ENCODE measurements around the gene NOS2.

NOS2 gene

GRCh38 chr17:27817731-27818130, 17.4 kb upstream of the NOS2 start:
- Histone ChIP-seq H3K4me3 (ENCODE audit: low read depth in 1 of 2, low read length in 2 of 2) (no peak overlapping the region), H3K4me1 (ENCODE audit: insufficient read depth, low read length) (no peaks in the 10 kb centered on the region), H3K9me3 (ENCODE audit: low read length) (no peaks in the 10 kb centered on the region), H3K27me3 (ENCODE audit: control insufficient read depth in 1 of 2, insufficient read depth in 2 of 2, low read length in 2 of 2) (no peaks in the 10 kb centered on the region), H3K36me3 (ENCODE audit: insufficient read depth, low read length) (no peaks in the 10 kb centered on the region), H3K9ac (ENCODE audit: low read length) (no peak overlapping the region), H3K27ac (ENCODE audit: low read depth, low read length) (no peak overlapping the region)

- Histone ChIP-seq H3K9ac (ENCODE audit: low read length) (no peak overlapping the region), H3K27me3 (ENCODE audit: control insufficient read depth in 1 of 2, insufficient read depth in 2 of 2, low read length in 2 of 2) (no peaks in the 10 kb centered on the region), H3K27ac (ENCODE audit: low read depth, low read length) (no peak overlapping the region), H3K9me3 (ENCODE audit: low read length) (no peaks in the 10 kb centered on the region), H3K4me1 (ENCODE audit: insufficient read depth, low read length) (no peaks in the 10 kb centered on the region), H3K36me3 (ENCODE audit: insufficient read depth, low read length) (no peaks in the 10 kb centered on the region), H3K4me3 (ENCODE audit: low read depth in 1 of 2, low read length in 2 of 2) (no peak overlapping the region)
Measured at GRCh38 chr17:27816946-27817345, 16.6 kb upstream of the NOS2 start.

- no peaks in the 10 kb centered on the region for H3K4me1 ChIP-seq (ENCODE audit: insufficient read depth, low read length)
- H3K36me3 ChIP-seq (ENCODE audit: insufficient read depth, low read length): no peaks in the 10 kb centered on the region
- H3K9ac ChIP-seq (ENCODE audit: low read length): no peak overlapping the region
- no peaks in the 10 kb centered on the region for H3K9me3 ChIP-seq (ENCODE audit: low read length)
- no peak overlapping the region for H3K27ac ChIP-seq (ENCODE audit: low read depth, low read length)
- no peaks in the 10 kb centered on the region for H3K27me3 ChIP-seq (ENCODE audit: control insufficient read depth in 1 of 2, insufficient read depth in 2 of 2, low read length in 2 of 2)
- H3K4me3 ChIP-seq (ENCODE audit: low read depth in 1 of 2, low read length in 2 of 2): no peak overlapping the region
Measured at GRCh38 chr17:27811961-27812360, 11.6 kb upstream of the NOS2 start.

GRCh38 chr17:27810902-27811557, 10.7 kb upstream of the NOS2 start:
- Histone ChIP-seq H3K36me3 (ENCODE audit: insufficient read depth, low read length) (no peaks in the 10 kb centered on the region), H3K9me3 (ENCODE audit: low read length) (no peaks in the 10 kb centered on the region), H3K9ac (ENCODE audit: low read length) (no peak overlapping the region), H3K27ac (ENCODE audit: low read depth, low read length) (no peak overlapping the region), H3K4me1 (ENCODE audit: insufficient read depth, low read length) (no peaks in the 10 kb centered on the region), H3K4me3 (ENCODE audit: low read depth in 1 of 2, low read length in 2 of 2) (no peak overlapping the region), H3K27me3 (ENCODE audit: control insufficient read depth in 1 of 2, insufficient read depth in 2 of 2, low read length in 2 of 2) (no peaks in the 10 kb centered on the region)

- no peak overlapping the region for H3K9ac ChIP-seq (ENCODE audit: low read length)
- no peaks in the 10 kb centered on the region for H3K4me1 ChIP-seq (ENCODE audit: insufficient read depth, low read length)
- no peak overlapping the region for H3K27ac ChIP-seq (ENCODE audit: low read depth, low read length)
- H3K27me3 ChIP-seq (ENCODE audit: control insufficient read depth in 1 of 2, insufficient read depth in 2 of 2, low read length in 2 of 2): no peaks in the 10 kb centered on the region
- no peaks in the 10 kb centered on the region for H3K9me3 ChIP-seq (ENCODE audit: low read length)
- H3K36me3 ChIP-seq (ENCODE audit: insufficient read depth, low read length): no peaks in the 10 kb centered on the region
- no peak overlapping the region for H3K4me3 ChIP-seq (ENCODE audit: low read depth in 1 of 2, low read length in 2 of 2)
Measured at GRCh38 chr17:27810211-27810901, 10.0 kb upstream of the NOS2 start.

GRCh38 chr17:27809555-27809954, 9.2 kb upstream of the NOS2 start:
- no peak overlapping the region for H3K4me3 ChIP-seq (ENCODE audit: low read depth in 1 of 2, low read length in 2 of 2)
- H3K4me1 ChIP-seq (ENCODE audit: insufficient read depth, low read length): no peaks in the 10 kb centered on the region
- H3K9me3 ChIP-seq (ENCODE audit: low read length): no peaks in the 10 kb centered on the region
- H3K36me3 ChIP-seq (ENCODE audit: insufficient read depth, low read length): no peaks in the 10 kb centered on the region
- H3K9ac ChIP-seq (ENCODE audit: low read length): no peak overlapping the region
- no peaks in the 10 kb centered on the region for H3K27me3 ChIP-seq (ENCODE audit: control insufficient read depth in 1 of 2, insufficient read depth in 2 of 2, low read length in 2 of 2)
- no peak overlapping the region for H3K27ac ChIP-seq (ENCODE audit: low read depth, low read length)

GRCh38 chr17:27808628-27809027, 8.3 kb upstream of the NOS2 start:
- Histone ChIP-seq H3K4me1 (ENCODE audit: insufficient read depth, low read length) (no peaks in the 10 kb centered on the region), H3K9me3 (ENCODE audit: low read length) (no peaks in the 10 kb centered on the region), H3K27ac (ENCODE audit: low read depth, low read length) (no peak overlapping the region), H3K4me3 (ENCODE audit: low read depth in 1 of 2, low read length in 2 of 2) (no peak overlapping the region), H3K9ac (ENCODE audit: low read length) (no peak overlapping the region), H3K27me3 (ENCODE audit: control insufficient read depth in 1 of 2, insufficient read depth in 2 of 2, low read length in 2 of 2) (no peaks in the 10 kb centered on the region), H3K36me3 (ENCODE audit: insufficient read depth, low read length) (no peaks in the 10 kb centered on the region)

GRCh38 chr17:27807567-27808470, 7.5 kb upstream of the NOS2 start:
- Histone ChIP-seq H3K36me3 (ENCODE audit: insufficient read depth, low read length) (no peaks in the 10 kb centered on the region), H3K27ac (ENCODE audit: low read depth, low read length) (no peak overlapping the region), H3K4me3 (ENCODE audit: low read depth in 1 of 2, low read length in 2 of 2) (no peak overlapping the region), H3K9ac (ENCODE audit: low read length) (no peak overlapping the region), H3K4me1 (ENCODE audit: insufficient read depth, low read length) (no peaks in the 10 kb centered on the region), H3K27me3 (ENCODE audit: control insufficient read depth in 1 of 2, insufficient read depth in 2 of 2, low read length in 2 of 2) (no peaks in the 10 kb centered on the region), H3K9me3 (ENCODE audit: low read length) (no peaks in the 10 kb centered on the region)

GRCh38 chr17:27805520-27806146, 5.3 kb upstream of the NOS2 start:
- no peak overlapping the region for H3K27ac ChIP-seq (ENCODE audit: low read depth, low read length)
- no peak overlapping the region for H3K9ac ChIP-seq (ENCODE audit: low read length)
- H3K9me3 ChIP-seq (ENCODE audit: low read length): no peaks in the 10 kb centered on the region
- H3K4me3 ChIP-seq (ENCODE audit: low read depth in 1 of 2, low read length in 2 of 2): peak overlapping the region; percentile 55 to 65
- H3K36me3 ChIP-seq (ENCODE audit: insufficient read depth, low read length): no peaks in the 10 kb centered on the region
- no peaks in the 10 kb centered on the region for H3K4me1 ChIP-seq (ENCODE audit: insufficient read depth, low read length)
- H3K27me3 ChIP-seq (ENCODE audit: control insufficient read depth in 1 of 2, insufficient read depth in 2 of 2, low read length in 2 of 2): no peaks in the 10 kb centered on the region

- H3K9ac ChIP-seq (ENCODE audit: low read length): no peak overlapping the region
- H3K27ac ChIP-seq (ENCODE audit: low read depth, low read length): no peak overlapping the region
- H3K4me1 ChIP-seq (ENCODE audit: insufficient read depth, low read length): no peaks in the 10 kb centered on the region
- H3K27me3 ChIP-seq (ENCODE audit: control insufficient read depth in 1 of 2, insufficient read depth in 2 of 2, low read length in 2 of 2): no peaks in the 10 kb centered on the region
- H3K4me3 ChIP-seq (ENCODE audit: low read depth in 1 of 2, low read length in 2 of 2): no peak overlapping the region
- H3K36me3 ChIP-seq (ENCODE audit: insufficient read depth, low read length): no peaks in the 10 kb centered on the region
- H3K9me3 ChIP-seq (ENCODE audit: low read length): no peaks in the 10 kb centered on the region
Measured at GRCh38 chr17:27804113-27804512, 3.8 kb upstream of the NOS2 start.

- Histone ChIP-seq H3K36me3 (ENCODE audit: insufficient read depth, low read length) (no peaks in the 10 kb centered on the region), H3K9ac (ENCODE audit: low read length) (no peak overlapping the region), H3K9me3 (ENCODE audit: low read length) (no peaks in the 10 kb centered on the region), H3K4me1 (ENCODE audit: insufficient read depth, low read length) (no peaks in the 10 kb centered on the region), H3K27ac (ENCODE audit: low read depth, low read length) (no peak overlapping the region), H3K27me3 (ENCODE audit: control insufficient read depth in 1 of 2, insufficient read depth in 2 of 2, low read length in 2 of 2) (no peaks in the 10 kb centered on the region), H3K4me3 (ENCODE audit: low read depth in 1 of 2, low read length in 2 of 2) (no peak overlapping the region)
Measured at GRCh38 chr17:27802962-27803680, 2.8 kb upstream of the NOS2 start.
